GM23338 (cell line): ENCODE results near the gene NEK6. TPM values are rescaled to one million over a fixed set of nuclear protein-coding genes. Genes with fewer than 3 reads are reported as not detected.

Source experiments
- ATAC-seq: fragments of 200-7000 bp; cut with Tn5 transposase; 3 replicates; pipeline ENCODE4 v1.9.1; 2020
- DNase-seq: peaks from one replicate; pipeline ENCODE4 v3.0.0-alpha.2; 2015; ENCODE audit warnings: low spot score
- H2AFZ ChIP-seq: fragments of 200-600 bp; sonication (generic); 2 replicates; pipeline ENCODE4 v1.8.0; 2016; ENCODE audit warnings: antibody characterized with exemption, mild to moderate bottlenecking, moderate library complexity
- H3F3A ChIP-seq: fragments of 200-600 bp; sonication (generic); replicated peaks from 2 replicates; pipeline ENCODE4 v1.8.0; 2017; ENCODE audit warnings: antibody characterized with exemption, mixed run types, low read depth
- H3K27ac ChIP-seq: fragments of 200-600 bp; sonication (generic); 2 replicates; pipeline ENCODE4 v1.6.1; 2016; ENCODE audit warnings: low read depth
- H3K27me3 ChIP-seq: fragments of 200-600 bp; sonication (generic); 2 replicates; pipeline ENCODE4 v1.8.0; 2016; ENCODE audit warnings: mild to moderate bottlenecking, mixed run types, moderate library complexity; ENCODE audit not compliant: insufficient read depth
- H3K36me3 ChIP-seq: fragments of 200-600 bp; sonication (generic); 2 replicates; pipeline ENCODE4 v1.8.0; 2016; ENCODE audit warnings: mild to moderate bottlenecking; ENCODE audit not compliant: insufficient read depth
- H3K4me1 ChIP-seq: fragments of 200-600 bp; sonication (generic); 2 replicates; pipeline ENCODE4 v1.8.0; 2016; ENCODE audit warnings: mild to moderate bottlenecking, moderate library complexity; ENCODE audit not compliant: insufficient read depth
- H3K4me2 ChIP-seq: fragments of 200-600 bp; sonication (generic); 2 replicates; pipeline ENCODE4 v1.7.1; 2017; ENCODE audit warnings: mixed run types
- H3K4me3 ChIP-seq: fragments of 200-600 bp; sonication (generic); 2 replicates; pipeline ENCODE4 v1.6.1; 2016; ENCODE audit warnings: mixed run types
- H3K79me2 ChIP-seq: fragments of 200-600 bp; sonication (generic); replicated peaks from 2 replicates; pipeline ENCODE4 v1.8.0; 2017; ENCODE audit warnings: mild to moderate bottlenecking; ENCODE audit not compliant: insufficient read depth
- H3K9me2 ChIP-seq: fragments of 200-600 bp; sonication (generic); 2 replicates; pipeline ENCODE4 v1.8.0; 2017; ENCODE audit not compliant: insufficient read depth
- H4K20me1 ChIP-seq: fragments of 200-600 bp; sonication (generic); replicated peaks from 2 replicates; pipeline ENCODE4 v1.8.0; 2017; ENCODE audit warnings: mild to moderate bottlenecking; ENCODE audit not compliant: insufficient read depth
- H3K27ac Mint-ChIP-seq: 2 replicates; pipeline ENCODE4 v1.8.0; 2020; ENCODE audit warnings: inconsistent platforms, mild to moderate bottlenecking, moderate library complexity, mixed read lengths
- H3K27me3 Mint-ChIP-seq: 3 replicates; pipeline ENCODE4 v1.8.0; 2022; ENCODE audit warnings: low read depth, mild to moderate bottlenecking, moderate library complexity, mixed read lengths, inconsistent platforms; ENCODE audit not compliant: insufficient read depth, poor library complexity
- H3K36me3 Mint-ChIP-seq: 3 replicates; pipeline ENCODE4 v1.8.0; 2021; ENCODE audit warnings: low read depth, mild to moderate bottlenecking, inconsistent platforms, moderate library complexity, mixed read lengths
- H3K4me1 Mint-ChIP-seq: 3 replicates; pipeline ENCODE4 v1.8.0; 2020; ENCODE audit warnings: mild to moderate bottlenecking, inconsistent platforms, mixed read lengths
- H3K4me3 Mint-ChIP-seq: 3 replicates; pipeline ENCODE4 v1.8.0; 2021; ENCODE audit warnings: moderate library complexity, mild to moderate bottlenecking, inconsistent platforms, mixed read lengths
- H3K9me3 Mint-ChIP-seq: 3 replicates; pipeline ENCODE4 v1.8.0; 2020; ENCODE audit warnings: moderate library complexity, mild to moderate bottlenecking, inconsistent platforms, mixed read lengths
- CREB1 ChIP-seq: fragments of 250-450 bp; sonication (Bioruptor Pico); IDR thresholded peaks from 2 replicates; pipeline ENCODE4 v1.5.0; 2020; ENCODE audit warnings: low read depth, mild to moderate bottlenecking, moderate library complexity
- CTCF ChIP-seq, 2 experiments: fragments of 200-600 bp in 1 of 2; sonication (generic) in 1 of 2; conservative IDR thresholded peaks; 2 replicates each; pipeline versions ENCODE4 v1.5.1 to v1.6.1; 2016 to 2017; ENCODE audit warnings: antibody characterized with exemption in 2 of 2, low read depth in 2 of 2, mild to moderate bottlenecking in 2 of 2, moderate library complexity in 1 of 2
- ETS1 ChIP-seq: IDR thresholded peaks from 2 replicates; pipeline ENCODE4 v1.6.1; 2016; ENCODE audit warnings: antibody characterized with exemption
- EZH2 ChIP-seq: fragments of 200-600 bp; sonication (generic); IDR thresholded peaks from one replicate; pipeline ENCODE4 v1.8.0; 2017; ENCODE audit warnings: antibody characterized with exemption, mild to moderate bottlenecking, low read depth; ENCODE audit not compliant: unreplicated experiment
- EZH2phosphoT487 ChIP-seq: fragments of 200-600 bp; sonication (generic); IDR thresholded peaks from one replicate; pipeline ENCODE4 v1.8.1; 2018; ENCODE audit warnings: antibody characterized with exemption; ENCODE audit not compliant: unreplicated experiment
- JUNB ChIP-seq: IDR thresholded peaks from one replicate; pipeline ENCODE4 v1.6.1; 2016; ENCODE audit warnings: antibody characterized with exemption; ENCODE audit not compliant: unreplicated experiment
- NANOG ChIP-seq: IDR thresholded peaks from 2 replicates; pipeline ENCODE4 v1.6.1; 2016; ENCODE audit warnings: antibody characterized with exemption, borderline replicate concordance
- POLR2AphosphoS5 ChIP-seq: IDR thresholded peaks from 2 replicates; pipeline ENCODE4 v1.6.1; 2016; ENCODE audit warnings: antibody characterized with exemption, low read depth
- REST ChIP-seq: IDR thresholded peaks from one replicate; pipeline ENCODE4 v1.6.1; 2018; ENCODE audit warnings: antibody characterized with exemption; ENCODE audit not compliant: unreplicated experiment
- STAT1 ChIP-seq: IDR thresholded peaks from one replicate; pipeline ENCODE4 v1.6.1; 2016; ENCODE audit warnings: antibody characterized with exemption; ENCODE audit not compliant: unreplicated experiment
- ZNF114 ChIP-seq: fragments of 250-450 bp; sonication (Bioruptor Pico); IDR thresholded peaks from 2 replicates; pipeline ENCODE4 v1.5.0; 2020; ENCODE audit warnings: mild to moderate bottlenecking, moderate library complexity
- ZNF331 ChIP-seq: fragments of 250-450 bp; sonication (Bioruptor Pico); IDR thresholded peaks from 2 replicates; pipeline ENCODE4 v1.5.0; 2020; ENCODE audit warnings: low read depth, mild to moderate bottlenecking, moderate library complexity
- ZNF462 ChIP-seq: fragments of 250-450 bp; sonication (Bioruptor Pico); IDR thresholded peaks from 2 replicates; pipeline ENCODE4 v1.5.0; 2020; ENCODE audit warnings: mild to moderate bottlenecking, moderate library complexity
- polyA plus RNA-seq: library from polyadenylated mRNA; unstranded; fragments of >200 nt; fragmentation: Nextera tagmentation; extraction: Ambion mirVana; gene quantifications from 2 replicates; pipeline ENCODE4 v1.2.1, GENCODE V29; 2016
- total RNA-seq: library from RNA; depleted of rRNA; stranded (reverse); fragments of >200 nt; shearing (Covaris generic); gene quantifications from 2 replicates; pipeline ENCODE4 v1.2.3, GENCODE V29; 2014

The NEK6 gene
- total and polyA plus RNA-seq, 2 experiments from 2014 or later, result 8.1 to 11.2 TPM

GRCh38 chr9:124280176-124280691 lies 22.5 kb downstream of the NEK6 start:
- H3K27me3 ChIP-seq, result no peaks in the 10 kb centered on the region
- no peak overlapping the region for H3K4me2 ChIP-seq
- no peak overlapping the region for H2AFZ ChIP-seq
- Mint-ChIP-seq H3K27ac (no peak overlapping the region), H3K4me3 (no peak overlapping the region), H3K9me3 (no peaks in the 10 kb centered on the region), H3K4me1 (peaks cover 11% of the 10 kb centered on the region), H3K36me3 (no peaks in the 10 kb centered on the region), H3K27me3 (peaks cover 17% of the 10 kb centered on the region)
- peaks cover 5% of the 10 kb centered on the region; the same call in 1 of the 2 replicates for H3K79me2 ChIP-seq
- TF ChIP-seq JUNB, result no peak
- no peak for TF ChIP-seq ZNF462 (CRISPR knock-in tag)
- no peak for TF ChIP-seq POLR2AphosphoS5
- TF ChIP-seq EZH2, result no peak
- no peak for TF ChIP-seq ZNF114 (CRISPR knock-in tag)
- no peak for TF ChIP-seq STAT1
- TF ChIP-seq ETS1, result no peak
- no peak for TF ChIP-seq EZH2phosphoT487
- TF ChIP-seq REST, result no peak
- TF ChIP-seq ZNF331 (CRISPR knock-in tag), result no peak
- TF ChIP-seq CREB1 (CRISPR knock-in tag), result no peak
- no peak for TF ChIP-seq CTCF (conservative IDR thresholded peaks at IDR 0.05; ENCODE audit: low read depth in 2 of 2)
- TF ChIP-seq NANOG, result no peak
- no peak overlapping the region for H3K4me3 ChIP-seq
- no peak for ATAC-seq
- H3K4me1 ChIP-seq, result no peaks in the 10 kb centered on the region
- H4K20me1 ChIP-seq, result no peaks in the 10 kb centered on the region; the same call in 1 of the 2 replicates
- H3F3A ChIP-seq, result no peaks in the 10 kb centered on the region
- no peak for DNase-seq
- no peaks in the 10 kb centered on the region for H3K36me3 ChIP-seq
- H3K27ac ChIP-seq, result no peak overlapping the region
- H3K9me2 ChIP-seq, result no peaks in the 10 kb centered on the region
